ENCODE measurements around the gene PREB. TPM values are rescaled to one million over a fixed set of nuclear protein-coding genes. Genes with fewer than 3 reads are reported as not detected.

PREB gene
- total and polyA plus RNA-seq, 2 of the 13 experiments (the other 11 are each of a cell fraction or from before 2014, with no cell fraction given), result 112 to 192 TPM

- TF ChIP-seq GLMP (CRISPR knock-in tag; IDR thresholded peaks at IDR 0.05; ENCODE audit: borderline replicate concordance) (no peak), MAZ (IDR thresholded peaks at IDR 0.05; ENCODE audit: borderline replicate concordance, low read depth, low read length) (no peak; the same call in 1 of the 2 replicates), MAZ (CRISPR knock-in tag; IDR thresholded peaks at IDR 0.05; ENCODE audit: low read depth) (peak; percentile 59), FOXK2 (IDR thresholded peaks at IDR 0.05) (no peak), ZNF784 (CRISPR knock-in tag; IDR thresholded peaks at IDR 0.05; ENCODE audit: borderline replicate concordance) (0 out of 2 replicates have a peak, but pooled peaks have one; percentile 58), FOXJ3 (CRISPR knock-in tag; IDR thresholded peaks at IDR 0.05; ENCODE audit: borderline replicate concordance) (no peak), ZNF83 (CRISPR knock-in tag; IDR thresholded peaks at IDR 0.05; ENCODE audit: borderline replicate concordance) (peak; percentile 82; the same call in 1 of the 2 replicates), DBP (CRISPR knock-in tag; IDR thresholded peaks at IDR 0.05; ENCODE audit: not compliant biosample characterization) (no peak), ZNF790 (CRISPR knock-in tag; IDR thresholded peaks at IDR 0.05; ENCODE audit: borderline replicate concordance) (peak; percentile 40; the same call in 1 of the 2 replicates), CENPT (CRISPR knock-in tag; IDR thresholded peaks at IDR 0.05; ENCODE audit: low read depth) (peak; percentile 73; the same call in 1 of the 2 replicates), CSRNP2 (CRISPR knock-in tag; conservative IDR thresholded peaks at IDR 0.05; ENCODE audit: low read depth) (0 out of 2 replicates have a peak, but pooled peaks have one; percentile 71), ZBTB7A (CRISPR knock-in tag; IDR thresholded peaks at IDR 0.05) (0 out of 2 replicates have a peak, but pooled peaks have one; percentile 47), ZBTB3 (CRISPR knock-in tag; IDR thresholded peaks at IDR 0.05; ENCODE audit: borderline replicate concordance, low read depth) (no peak), ZMYM3 (CRISPR knock-in tag; IDR thresholded peaks at IDR 0.05) (peak; percentile 50; the same call in 1 of the 2 replicates), ZNF710 (CRISPR knock-in tag; IDR thresholded peaks at IDR 0.05; ENCODE audit: borderline replicate concordance) (peak; percentile 65; the same call in 1 of the 2 replicates), DZIP1 (CRISPR knock-in tag; IDR thresholded peaks at IDR 0.05) (no peak), SMAD1 (CRISPR knock-in tag; IDR thresholded peaks at IDR 0.05; ENCODE audit: borderline replicate concordance, low read depth) (0 out of 2 replicates have a peak, but pooled peaks have one; percentile 18)
Observed at GRCh38 chr2:27118525-27119329, 15.7 kb downstream of the PREB start, which contains the start of gene CGREF1 (continued).

Data from HepG2 (cell line).